ENCODE measurements around the gene SH3D19. TPM values are rescaled to one million over a fixed set of nuclear protein-coding genes. Genes with fewer than 3 reads are reported as not detected.

The SH3D19 gene
- total RNA-seq, 1 donor from 2014 or later = 121 TPM

- H3K9me3 ChIP-seq (replicated peaks) = no peaks in the 10 kb centered on the region
- H3K4me3 ChIP-seq = peak overlapping the region; percentile 77
- DNase-seq = no peak
- H3K36me3 ChIP-seq = no peaks in the 10 kb centered on the region
- H3K27me3 ChIP-seq (ENCODE audit: low read depth) = no peaks in the 10 kb centered on the region
- intact Hi-C loops (cut with micrococcal nuclease) = no loop called here
- peak overlapping the region; percentile 94 for H3K27ac ChIP-seq (replicated peaks)
- peaks cover 94% of the 10 kb centered on the region for H3K4me1 ChIP-seq
- TF ChIP-seq CTCF (IDR thresholded peaks at IDR 0.05; ENCODE audit: borderline replicate concordance) = no peak
Observed at GRCh38 chr4:151321586-151321985, 3.8 kb downstream of the SH3D19 start.

- no peaks in the 10 kb centered on the region for H3K36me3 ChIP-seq
- H3K4me1 ChIP-seq = peaks cover 98% of the 10 kb centered on the region
- TF ChIP-seq CTCF (IDR thresholded peaks at IDR 0.05; ENCODE audit: borderline replicate concordance) = no peak
- intact Hi-C loops (cut with micrococcal nuclease) = no loop called here
- peak overlapping the region; percentile 94 for H3K27ac ChIP-seq (replicated peaks)
- DNase-seq = no peak
- no peak overlapping the region for H3K4me3 ChIP-seq
- H3K27me3 ChIP-seq (ENCODE audit: low read depth) = no peaks in the 10 kb centered on the region
- H3K9me3 ChIP-seq (replicated peaks) = no peaks in the 10 kb centered on the region
Observed at GRCh38 chr4:151319490-151319889, 5.9 kb downstream of the SH3D19 start.

GRCh38 chr4:151318307-151319006, 6.9 kb downstream of the SH3D19 start:
- TF ChIP-seq CTCF (IDR thresholded peaks at IDR 0.05; ENCODE audit: borderline replicate concordance) = no peak
- Histone ChIP-seq H3K4me3 (no peak overlapping the region), H3K36me3 (no peaks in the 10 kb centered on the region), H3K27me3 (ENCODE audit: low read depth) (no peaks in the 10 kb centered on the region), H3K27ac (replicated peaks) (peak overlapping the region; percentile 89), H3K4me1 (peaks cover 98% of the 10 kb centered on the region), H3K9me3 (replicated peaks) (no peaks in the 10 kb centered on the region)
- intact Hi-C loops (cut with micrococcal nuclease) = no loop called here
- DNase-seq = no peak

GRCh38 chr4:151316645-151317044, 8.8 kb downstream of the SH3D19 start:
- intact Hi-C loops (cut with micrococcal nuclease) = no loop called here
- no peak overlapping the region for H3K4me3 ChIP-seq
- peaks cover 98% of the 10 kb centered on the region for H3K4me1 ChIP-seq
- no peaks in the 10 kb centered on the region for H3K27me3 ChIP-seq (ENCODE audit: low read depth)
- no peaks in the 10 kb centered on the region for H3K36me3 ChIP-seq
- H3K27ac ChIP-seq (replicated peaks) = peak overlapping the region; percentile 89
- DNase-seq = no peak
- H3K9me3 ChIP-seq (replicated peaks) = no peaks in the 10 kb centered on the region
- no peak for TF ChIP-seq CTCF (IDR thresholded peaks at IDR 0.05; ENCODE audit: borderline replicate concordance)

GRCh38 chr4:151315212-151315886, 10.1 kb downstream of the SH3D19 start:
- H3K4me3 ChIP-seq = no peak overlapping the region
- no peak for DNase-seq
- H3K27me3 ChIP-seq (ENCODE audit: low read depth) = no peaks in the 10 kb centered on the region
- TF ChIP-seq CTCF (IDR thresholded peaks at IDR 0.05; ENCODE audit: borderline replicate concordance) = no peak
- intact Hi-C loops (cut with micrococcal nuclease) = no loop called here
- no peaks in the 10 kb centered on the region for H3K9me3 ChIP-seq (replicated peaks)
- peak overlapping the region; percentile 89 for H3K27ac ChIP-seq (replicated peaks)
- H3K36me3 ChIP-seq = no peaks in the 10 kb centered on the region
- H3K4me1 ChIP-seq = peaks cover 95% of the 10 kb centered on the region
